HepG2 (cell line): Measurements from ENCODE around the gene CTAG1B.
"Not testable (repeated sequence)": the region's sequence is repeated elsewhere in the genome, so short reads cannot be mapped to it uniquely, and the experiment has no call there.

Source experiments
- RARA ChIP-seq: IDR thresholded peaks from 2 replicates; pipeline ENCODE4 v1.6.1; 2016; ENCODE audit warnings: missing genetic modification reagents, missing compliant biosample characterization
- YEATS2 ChIP-seq: sonication (generic); formaldehyde crosslinking; IDR thresholded peaks from 2 replicates; pipeline ENCODE4 v1.4.0; 2020; ENCODE audit warnings: missing genetic modification reagents, borderline replicate concordance

GRCh38 chrX:154619182-154619581, at the start of gene CTAG1B:
- TF ChIP-seq RARA, YEATS2 (CRISPR knock-in tag): not testable (repeated sequence)
